ENCODE data around the gene ALDH3B1. TPM values are rescaled to one million over a fixed set of nuclear protein-coding genes. Genes with fewer than 3 reads are reported as not detected.
"Not testable (repeated sequence)": the region's sequence is repeated elsewhere in the genome, so short reads cannot be mapped to it uniquely, and the experiment has no call there.

The ALDH3B1 gene
- total RNA-seq (1 to 10 TPM; 3.3 to 7.1 TPM), polyA plus RNA-seq (1 to 10 TPM; 1.6 to 3.6 TPM)

- TF ChIP-seq TAF1 (conservative IDR thresholded peaks at IDR 0.05) (no peak), GABPA (IDR thresholded peaks at IDR 0.05 in 1 of 2, conservative IDR thresholded peaks at IDR 0.05 in 1 of 2) (no peak), RAD21 (IDR thresholded peaks at IDR 0.05) (peak in 1 of 2 donors; percentile 59), YY1 (IDR thresholded peaks at IDR 0.05) (peak; percentile 71), RXRA (IDR thresholded peaks at IDR 0.05) (peak; percentile 85 to 89), HNF4A (conservative IDR thresholded peaks at IDR 0.05) (peak; percentile 87 to 88), JUND (IDR thresholded peaks at IDR 0.05) (peak in 1 of 2 donors; percentile 60), SP1 (IDR thresholded peaks at IDR 0.05) (peak; percentile 95), EGR1 (IDR thresholded peaks at IDR 0.05; ENCODE audit: low read depth in 2 of 2) (no peak), NR2F2 (IDR thresholded peaks at IDR 0.05) (peak; percentile 46), CTCF (IDR thresholded peaks at IDR 0.05; ENCODE audit: low read depth, low read length, missing input control) (no peak), HNF4G (IDR thresholded peaks at IDR 0.05) (peak; percentile 49), REST (IDR thresholded peaks at IDR 0.05) (peak; percentile 60), ZBTB33 (IDR thresholded peaks at IDR 0.05) (no peak), FOXA2 (IDR thresholded peaks at IDR 0.05) (no peak), MAX (IDR thresholded peaks at IDR 0.05) (no peak), FOXA1 (IDR thresholded peaks at IDR 0.05) (no peak), ATF3 (IDR thresholded peaks at IDR 0.05) (no peak)
- Histone ChIP-seq H3K4me1 (ENCODE audit: control insufficient read depth in 4 of 4, insufficient read depth in 4 of 4, low read length in 3 of 4) (peaks cover 6 to 28% (median 22%) of the 10 kb centered on the region in 4 donors), H3K9ac (ENCODE audit: low read depth in 1 of 2, low read length in 2 of 2) (peak within 1 kb of the TSS in 1 of 2 donors; percentile 37), H3K27ac (ENCODE audit: low read depth in 1 of 2, low read length in 2 of 2) (peak within 1 kb of the TSS; percentile 82 to 86), H3K4me3 (ENCODE audit: low read depth in 1 of 3, low read length in 3 of 3) (peak within 1 kb of the TSS in 2 of 3 donors; percentile 23 to 27), H3K36me3 (ENCODE audit: control insufficient read depth in 4 of 4, insufficient read depth in 3 of 4, low read depth in 1 of 4, low read length in 3 of 4) (no peaks in the 10 kb centered on the region), H3K9me3 (ENCODE audit: control insufficient read depth in 4 of 4, low read length in 3 of 4) (no peaks in the 10 kb centered on the region), H3K27me3 (ENCODE audit: control insufficient read depth in 4 of 4, insufficient read depth in 4 of 4, low read length in 3 of 4) (no peaks in the 10 kb centered on the region)
- WGBS = 19% methylated on average over 33 of the region's 33 CpGs
- DNase-seq (ENCODE audit: low spot score) = peak; percentile 87
Measured at GRCh38 chr11:68010090-68011041, at the start of gene ALDH3B1. Gene ALDH3B1 (plus strand): TSS chr11:68010327. CDS start chr11:68015298, 4,971 bp downstream.

GRCh38 chr11:67963217-67963616, 46.9 kb upstream of the ALDH3B1 start:
- H3K36me3 ChIP-seq (ENCODE audit: control insufficient read depth in 4 of 4, insufficient read depth in 3 of 4, low read depth in 1 of 4, low read length in 3 of 4); H3K9ac ChIP-seq (ENCODE audit: low read depth in 1 of 2, low read length in 2 of 2); H3K4me3 ChIP-seq (ENCODE audit: low read depth in 1 of 3, low read length in 3 of 3); DNase-seq (ENCODE audit: low spot score); H3K27ac ChIP-seq (ENCODE audit: low read depth in 1 of 2, low read length in 2 of 2); H3K4me1 ChIP-seq (ENCODE audit: control insufficient read depth in 4 of 4, insufficient read depth in 4 of 4, low read length in 3 of 4); H3K27me3 ChIP-seq (ENCODE audit: control insufficient read depth in 4 of 4, insufficient read depth in 4 of 4, low read length in 3 of 4); H3K9me3 ChIP-seq (ENCODE audit: control insufficient read depth in 4 of 4, low read length in 3 of 4): not testable (repeated sequence)
- 94% methylated on average over 16 of the region's 16 CpGs for WGBS

GRCh38 chr11:67963879-67964278, 46.2 kb upstream of the ALDH3B1 start:
- not testable (repeated sequence) for DNase-seq (ENCODE audit: low spot score); H3K9me3 ChIP-seq (ENCODE audit: control insufficient read depth in 4 of 4, low read length in 3 of 4); H3K27me3 ChIP-seq (ENCODE audit: control insufficient read depth in 4 of 4, insufficient read depth in 4 of 4, low read length in 3 of 4); H3K36me3 ChIP-seq (ENCODE audit: control insufficient read depth in 4 of 4, insufficient read depth in 3 of 4, low read depth in 1 of 4, low read length in 3 of 4); H3K4me3 ChIP-seq (ENCODE audit: low read depth in 1 of 3, low read length in 3 of 3); H3K4me1 ChIP-seq (ENCODE audit: control insufficient read depth in 4 of 4, insufficient read depth in 4 of 4, low read length in 3 of 4); H3K9ac ChIP-seq (ENCODE audit: low read depth in 1 of 2, low read length in 2 of 2); H3K27ac ChIP-seq (ENCODE audit: low read depth in 1 of 2, low read length in 2 of 2)
- WGBS = 83% methylated on average over 6 of the region's 6 CpGs
